ENCODE data around the gene GRAMD4. TPM values are rescaled to one million over a fixed set of nuclear protein-coding genes. Genes with fewer than 3 reads are reported as not detected.

GRAMD4 gene
- total RNA-seq, 4 donors from 2014 or later: 16.7 to 106 (median 53.3) TPM

DNA sequence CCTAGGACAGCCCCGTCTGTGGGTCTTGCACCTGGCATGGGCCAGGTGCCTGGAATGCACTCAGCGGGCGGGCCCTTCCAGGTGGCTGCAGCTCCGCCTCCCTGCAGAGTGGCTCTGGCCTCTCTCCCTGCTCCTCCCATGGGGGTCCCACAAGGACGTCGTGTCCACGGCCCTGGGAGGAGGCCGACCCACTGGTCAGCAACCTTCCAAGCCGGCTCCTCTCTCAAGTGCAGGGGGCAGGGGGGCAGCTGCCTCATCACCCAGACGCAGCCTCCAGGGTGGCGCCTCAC is 76.0 kb downstream of the GRAMD4 start:
- Histone ChIP-seq H3K4me1 (no peaks in the 10 kb centered on the region), H3K27me3 (no peaks in the 10 kb centered on the region), H3K27ac (no peak overlapping the region), H3K36me3 (peaks cover 0 to 92% of the 10 kb centered on the region in 2 donors), H3K9me3 (no peaks in the 10 kb centered on the region), H3K4me3 (no peak overlapping the region)
- in situ Hi-C loops (cut with MboI; ENCODE audit: low sequenced_read_pairs in 4 of 4) (loop anchor here in 1 of 4 donors (25.0 kb wide), 1 partner anchor 134 kb away; no protein-coding TSS in a partner anchor), intact Hi-C loops (cut with DNase I; ENCODE audit: low total_unique reads) (no loop called here)
- DNase-seq (no peak), ATAC-seq (no peak)
- TF ChIP-seq, protein P1, sequence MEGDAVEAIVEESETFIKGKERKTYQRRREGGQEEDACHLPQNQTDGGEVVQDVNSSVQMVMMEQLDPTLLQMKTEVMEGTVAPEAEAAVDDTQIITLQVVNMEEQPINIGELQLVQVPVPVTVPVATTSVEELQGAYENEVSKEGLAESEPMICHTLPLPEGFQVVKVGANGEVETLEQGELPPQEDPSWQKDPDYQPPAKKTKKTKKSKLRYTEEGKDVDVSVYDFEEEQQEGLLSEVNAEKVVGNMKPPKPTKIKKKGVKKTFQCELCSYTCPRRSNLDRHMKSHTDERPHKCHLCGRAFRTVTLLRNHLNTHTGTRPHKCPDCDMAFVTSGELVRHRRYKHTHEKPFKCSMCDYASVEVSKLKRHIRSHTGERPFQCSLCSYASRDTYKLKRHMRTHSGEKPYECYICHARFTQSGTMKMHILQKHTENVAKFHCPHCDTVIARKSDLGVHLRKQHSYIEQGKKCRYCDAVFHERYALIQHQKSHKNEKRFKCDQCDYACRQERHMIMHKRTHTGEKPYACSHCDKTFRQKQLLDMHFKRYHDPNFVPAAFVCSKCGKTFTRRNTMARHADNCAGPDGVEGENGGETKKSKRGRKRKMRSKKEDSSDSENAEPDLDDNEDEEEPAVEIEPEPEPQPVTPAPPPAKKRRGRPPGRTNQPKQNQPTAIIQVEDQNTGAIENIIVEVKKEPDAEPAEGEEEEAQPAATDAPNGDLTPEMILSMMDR (IDR thresholded peaks at IDR 0.05 in 4 of 5, conservative IDR thresholded peaks at IDR 0.05 in 1 of 5): no peak
- TF ChIP-seq POLR2A (IDR thresholded peaks at IDR 0.05): no peak

DNA sequence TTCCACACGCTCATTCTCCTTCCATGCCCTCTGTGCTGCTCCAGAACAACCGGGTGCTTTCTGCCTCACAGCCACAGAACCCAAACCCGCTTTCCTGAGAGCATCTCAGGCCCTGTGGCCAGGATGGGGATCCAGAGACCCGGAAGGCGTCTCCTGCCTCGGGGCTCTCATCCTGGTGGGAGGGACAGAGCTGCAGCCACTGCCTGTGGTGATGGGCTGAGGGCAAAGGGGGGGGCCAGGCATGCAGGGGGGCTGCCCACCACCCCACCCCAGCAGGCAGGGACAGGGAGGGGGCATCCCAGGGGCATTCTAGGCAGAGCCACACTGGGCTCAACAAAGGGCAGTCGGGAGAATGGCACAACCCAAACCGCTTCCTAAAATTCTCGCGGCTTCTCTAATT is 76.4 kb downstream of the GRAMD4 start:
- DNase-seq: no peak
- TF ChIP-seq POLR2A (IDR thresholded peaks at IDR 0.05): no peak
- TF ChIP-seq, protein P1 (IDR thresholded peaks at IDR 0.05 in 4 of 5, conservative IDR thresholded peaks at IDR 0.05 in 1 of 5): no peak
- in situ Hi-C loops (cut with MboI; ENCODE audit: low sequenced_read_pairs in 4 of 4) (loop anchor here in 1 of 4 donors (25.0 kb wide), 1 partner anchor 134 kb away; no protein-coding TSS in a partner anchor), intact Hi-C loops (cut with DNase I; ENCODE audit: low total_unique reads) (no loop called here)
- Histone ChIP-seq H3K27ac (no peak overlapping the region), H3K4me1 (no peaks in the 10 kb centered on the region), H3K9me3 (no peaks in the 10 kb centered on the region), H3K27me3 (no peaks in the 10 kb centered on the region), H3K36me3 (peaks cover 0 to 92% of the 10 kb centered on the region in 2 donors), H3K4me3 (no peak overlapping the region)
- ATAC-seq: no peak

DNA sequence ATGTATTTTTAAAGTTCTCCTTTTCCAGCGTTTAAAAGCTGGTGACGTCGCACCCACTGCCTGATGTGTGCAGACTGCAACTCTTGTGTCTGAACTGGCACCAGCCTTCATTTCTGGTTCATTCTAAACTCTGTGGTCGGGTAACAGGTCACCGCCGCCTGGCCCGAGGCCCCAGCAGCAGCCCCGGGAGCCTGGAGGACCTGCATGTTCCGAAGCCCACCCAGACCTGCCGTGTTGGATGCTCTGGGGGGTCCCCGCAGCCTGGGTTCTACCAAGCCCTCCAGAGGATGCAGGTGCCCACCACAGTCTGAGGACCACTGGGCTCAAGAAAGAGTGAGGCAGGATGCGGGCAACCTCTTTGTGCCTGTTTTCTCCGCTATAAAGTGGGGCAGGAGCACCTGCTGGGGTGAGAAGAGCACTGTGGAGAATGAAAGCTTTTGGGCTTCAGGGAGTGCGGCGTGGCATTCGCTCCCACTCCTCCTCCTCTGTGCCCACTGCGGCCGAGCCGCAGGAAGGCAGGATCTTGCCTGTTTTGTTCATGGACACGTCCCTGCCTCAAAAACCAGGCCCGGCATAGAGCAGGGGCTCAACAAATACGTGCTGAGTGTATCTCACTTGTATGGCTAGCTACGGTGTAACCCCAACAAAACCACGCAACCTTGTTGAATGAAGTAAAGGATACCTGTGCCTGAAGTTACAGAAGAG is 77.8 kb downstream of the GRAMD4 start:
- Histone ChIP-seq H3K36me3 (peaks cover 0 to 88% of the 10 kb centered on the region in 2 donors), H3K4me1 (no peaks in the 10 kb centered on the region), H3K27me3 (no peaks in the 10 kb centered on the region), H3K27ac (no peak overlapping the region), H3K9me3 (no peaks in the 10 kb centered on the region), H3K4me3 (no peak overlapping the region)
- ATAC-seq: no peak
- in situ Hi-C loops (cut with MboI; ENCODE audit: low sequenced_read_pairs in 4 of 4): loop anchor here in 1 of 4 donors (25.0 kb wide), 1 partner anchor 136 kb away; no protein-coding TSS in a partner anchor
- no peak for DNase-seq
- intact Hi-C loops (cut with DNase I; ENCODE audit: low total_unique reads): no loop called here
- no peak for TF ChIP-seq POLR2A (IDR thresholded peaks at IDR 0.05)
- TF ChIP-seq, protein P1 (IDR thresholded peaks at IDR 0.05 in 4 of 5, conservative IDR thresholded peaks at IDR 0.05 in 1 of 5): no peak

DNA sequence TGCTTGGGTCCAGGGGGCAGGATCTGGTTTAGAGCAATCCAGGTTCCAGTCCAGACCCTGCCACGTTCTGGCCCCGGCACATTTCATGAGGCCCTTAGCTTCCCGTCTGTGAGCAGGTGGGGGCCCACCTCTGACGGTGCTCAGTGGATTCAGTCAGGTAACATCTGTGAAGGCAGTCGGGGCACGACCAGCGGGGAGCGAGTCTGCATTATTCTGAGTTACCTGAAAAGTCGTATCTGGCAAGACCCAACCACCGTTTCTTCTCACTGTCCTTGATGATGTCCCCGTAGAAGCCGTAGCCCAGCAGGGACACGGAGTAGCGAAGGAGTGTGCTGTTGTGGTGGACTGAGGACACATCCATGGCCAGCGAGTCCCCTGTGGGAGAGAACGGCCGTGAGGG is 78.9 kb downstream of the GRAMD4 start:
- no peak overlapping the region for H3K27ac ChIP-seq
- in situ Hi-C loops (cut with MboI; ENCODE audit: low sequenced_read_pairs in 4 of 4) (loop anchor here in 1 of 4 donors (25.0 kb wide), 1 partner anchor 137 kb away; no protein-coding TSS in a partner anchor), intact Hi-C loops (cut with DNase I; ENCODE audit: low total_unique reads) (no loop called here)
- no peak overlapping the region for H3K4me3 ChIP-seq
- ATAC-seq (no peak), DNase-seq (no peak)
- no peak for TF ChIP-seq POLR2A (IDR thresholded peaks at IDR 0.05)
- TF ChIP-seq, protein P1 (IDR thresholded peaks at IDR 0.05 in 4 of 5, conservative IDR thresholded peaks at IDR 0.05 in 1 of 5): no peak
- no peaks in the 10 kb centered on the region for H3K4me1 ChIP-seq
- no peaks in the 10 kb centered on the region for H3K9me3 ChIP-seq
- H3K36me3 ChIP-seq: peaks cover 0 to 88% of the 10 kb centered on the region in 2 donors
- no peaks in the 10 kb centered on the region for H3K27me3 ChIP-seq

All from gastrocnemius medialis (tissue), 4 donors.